GM21515 (cell line): ENCODE results near the gene NAA10.

ENCODE experiments used
- ATAC-seq: cut with Tn5 transposase; IDR thresholded peaks from one replicate; pipeline ENCODE4 v1.9.1; 2021; ENCODE audit not compliant: unreplicated experiment

Gene NAA10

DNA sequence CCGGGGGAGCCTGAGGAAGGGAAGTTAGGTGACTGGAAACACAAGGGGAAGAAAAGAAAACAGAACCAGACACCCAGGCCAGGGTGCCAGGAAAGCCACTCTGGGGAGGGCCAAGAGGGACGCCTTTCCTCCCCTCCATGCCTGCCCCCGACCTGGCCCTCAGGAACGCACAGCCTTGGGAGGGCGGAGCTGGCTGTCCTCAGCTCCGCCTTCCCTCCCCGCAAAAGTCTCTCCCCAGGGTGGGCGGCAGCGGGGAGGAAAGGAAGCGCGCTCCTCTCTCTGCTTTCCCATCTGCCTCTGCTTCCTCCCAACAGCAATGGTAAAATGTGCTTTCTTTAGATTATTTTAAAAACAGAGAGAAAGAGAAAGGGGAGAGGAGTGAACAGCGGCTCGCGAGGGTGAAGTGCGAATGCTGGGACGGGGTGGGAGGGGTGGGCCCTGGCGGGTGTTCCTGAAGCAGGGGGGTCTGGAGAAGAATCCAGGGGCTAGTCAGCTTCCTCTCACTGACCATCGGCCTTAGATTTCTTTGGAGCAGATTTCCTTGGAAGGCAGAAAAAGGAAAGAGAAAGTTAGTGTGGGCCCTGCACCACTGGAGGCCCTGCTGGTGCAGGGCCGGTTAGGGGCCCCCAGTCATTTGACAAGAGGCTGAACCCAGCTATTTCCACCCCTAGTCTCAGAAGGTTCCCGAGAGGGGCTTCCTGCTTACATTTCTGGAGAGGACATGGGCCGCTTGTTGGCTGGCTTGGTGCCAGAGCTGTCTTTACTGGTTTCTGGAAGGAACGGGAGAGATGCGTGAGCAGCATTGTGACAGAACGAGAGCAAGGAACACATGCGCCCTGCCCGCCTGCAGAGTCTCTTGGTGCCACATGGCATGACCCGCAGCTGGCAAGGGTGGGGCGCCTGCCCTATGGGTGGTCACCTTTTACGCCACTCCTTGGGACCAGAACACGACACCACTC is 14.3 kb upstream of the NAA10 start:
- no peak for ATAC-seq

DNA sequence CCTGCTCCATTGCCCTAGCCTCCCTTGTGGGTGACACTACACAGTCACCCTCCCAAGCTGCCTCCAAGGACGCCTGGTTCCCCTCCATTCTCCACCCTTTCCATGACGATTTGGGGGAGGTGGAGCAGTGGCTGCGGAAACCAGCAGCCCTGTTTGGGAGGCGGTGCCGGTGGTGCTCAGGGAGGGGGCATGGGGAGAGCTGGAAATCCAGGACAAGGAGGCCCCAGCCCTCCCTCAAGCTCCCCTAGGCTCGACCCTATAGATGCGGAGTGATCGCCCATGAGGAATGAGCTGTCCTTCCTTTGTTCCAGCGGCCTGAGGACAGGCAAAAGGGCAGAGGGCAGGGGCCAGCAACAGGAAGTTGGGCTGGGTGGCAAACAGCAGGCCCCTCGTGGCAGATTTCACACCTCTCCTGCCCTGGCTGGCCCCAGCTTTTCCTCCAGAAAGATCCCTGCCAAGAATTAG is 13.2 kb upstream of the NAA10 start:
- ATAC-seq = no peak

GRCh38 chrX:153947009-153947769 is 12.4 kb upstream of the NAA10 start:
- ATAC-seq = peak; percentile 81

GRCh38 chrX:153945956-153946943 is 11.4 kb upstream of the NAA10 start:
- no peak for ATAC-seq

DNA sequence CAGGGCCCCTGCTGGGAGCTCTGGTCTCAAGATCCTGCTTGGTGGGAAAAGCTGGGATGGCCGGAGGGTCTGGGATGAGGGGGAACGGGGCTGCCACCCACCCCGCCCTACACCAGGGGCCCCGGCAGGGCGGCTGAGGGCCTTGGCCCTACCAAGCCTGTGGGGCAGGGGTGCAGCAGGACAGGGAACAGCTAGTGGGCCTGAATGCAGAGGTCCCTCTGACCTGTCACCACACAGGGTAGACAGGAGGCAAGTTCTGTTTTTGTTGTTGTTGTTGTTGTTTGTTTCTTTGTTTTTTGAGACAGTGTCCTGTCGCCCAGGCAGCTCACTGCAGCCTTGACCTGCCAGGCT is 9.9 kb upstream of the NAA10 start:
- ATAC-seq = no peak

DNA sequence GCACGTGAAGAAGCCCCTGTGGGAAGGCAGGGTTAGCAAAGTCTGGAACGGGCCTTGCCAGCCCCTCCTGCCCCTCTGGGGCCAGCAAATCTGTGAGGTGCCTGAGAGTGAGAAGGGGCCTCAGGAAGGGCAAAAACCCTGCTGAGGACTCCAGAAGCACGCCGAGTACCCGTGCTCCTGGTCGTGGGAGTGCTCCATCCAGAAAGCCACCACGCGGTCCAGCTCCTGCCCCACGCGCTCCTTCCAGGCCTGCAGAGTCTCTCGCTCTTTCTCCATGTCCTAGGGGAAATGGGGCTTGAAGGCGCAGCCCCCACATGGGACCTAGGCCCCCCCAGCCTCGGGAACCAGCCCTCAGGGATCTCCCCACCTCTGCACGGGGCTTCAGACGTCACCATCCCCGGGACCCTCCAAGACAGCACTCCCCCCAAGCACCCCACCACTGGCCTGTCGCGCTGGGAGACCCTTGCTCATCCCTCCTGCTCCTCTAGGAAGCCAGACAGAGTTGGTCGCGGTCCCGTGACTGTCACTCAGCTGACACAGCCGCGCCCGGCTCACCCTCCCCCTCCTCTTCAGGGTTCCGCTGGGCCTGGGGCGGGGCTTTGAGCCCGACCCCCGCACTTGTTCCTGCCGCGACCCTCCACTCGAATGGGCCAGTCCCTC is 9.4 kb upstream of the NAA10 start, which contains the start of gene RENBP:
TSS of gene RENBP (minus strand) at position 504 of the 660 bp plus-strand sequence. CDS start at position 471, 33 bp downstream.
- ATAC-seq = no peak

DNA sequence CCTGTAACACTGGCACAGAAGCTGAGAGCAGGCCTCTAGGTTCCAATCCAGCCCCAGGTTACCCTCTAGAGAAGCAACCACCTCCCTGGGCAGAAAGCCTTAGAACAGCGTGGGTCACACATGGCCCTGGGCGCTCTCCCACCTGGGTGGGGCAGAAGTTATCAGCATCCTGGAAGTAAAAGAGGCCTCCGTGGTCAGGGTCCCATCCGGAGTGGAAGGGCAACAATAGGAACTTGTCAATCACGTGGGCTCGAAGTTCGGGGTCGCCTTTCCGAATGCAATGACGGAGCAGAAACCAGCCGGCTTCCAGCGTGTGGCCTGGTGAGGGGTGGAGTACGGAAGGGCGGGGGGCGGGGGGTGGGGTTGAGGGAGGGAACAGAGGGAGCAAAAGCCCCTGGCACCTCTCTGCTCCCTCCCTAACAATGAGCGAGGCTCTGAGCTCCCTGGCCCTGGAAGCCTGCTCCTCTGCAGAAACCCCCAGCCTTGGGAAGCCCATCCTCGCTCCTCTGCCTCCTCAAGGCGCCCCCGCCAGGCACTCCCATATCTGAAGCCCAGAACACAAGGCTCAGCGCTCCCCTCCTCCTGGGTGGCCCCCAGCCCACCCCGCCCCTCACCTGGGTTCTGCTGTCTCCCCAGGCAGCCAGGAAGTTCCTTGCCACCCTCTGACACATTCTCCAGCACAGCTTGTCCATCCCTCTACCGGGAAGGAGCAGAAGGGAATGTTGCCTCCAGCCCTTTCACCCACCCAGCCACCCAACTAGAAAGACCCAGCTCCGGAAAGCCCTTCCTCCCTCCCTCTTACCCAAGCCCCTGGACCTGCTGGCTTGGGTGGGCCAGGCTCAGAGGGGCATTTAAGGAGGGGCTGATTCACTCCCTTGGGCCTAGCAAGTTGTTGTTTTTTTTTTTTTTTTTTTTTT is 6.8 kb upstream of the NAA10 start:
- ATAC-seq = no peak

DNA sequence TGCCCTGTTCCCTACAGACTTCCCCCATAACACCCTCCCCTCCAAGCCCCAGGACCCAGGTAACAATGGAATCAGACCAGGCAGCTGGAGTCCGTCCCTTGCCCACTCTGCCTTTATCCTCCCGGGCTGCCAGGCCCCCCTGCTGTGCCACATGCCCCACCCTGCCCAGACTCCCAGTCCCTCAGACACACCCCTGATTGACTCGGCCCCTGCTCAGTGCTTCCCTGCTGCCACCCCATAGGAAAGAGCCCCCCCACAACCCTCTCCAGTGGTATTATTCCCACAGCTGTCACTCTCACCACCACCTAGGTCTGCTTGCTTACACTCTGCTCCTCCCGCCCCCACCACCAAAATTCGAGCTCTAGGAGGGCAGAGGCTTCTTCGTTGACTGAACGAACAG is 4.7 kb upstream of the NAA10 start:
- no peak for ATAC-seq

GRCh38 chrX:153938226-153938786 is 3.5 kb upstream of the NAA10 start:
- no peak for ATAC-seq

DNA sequence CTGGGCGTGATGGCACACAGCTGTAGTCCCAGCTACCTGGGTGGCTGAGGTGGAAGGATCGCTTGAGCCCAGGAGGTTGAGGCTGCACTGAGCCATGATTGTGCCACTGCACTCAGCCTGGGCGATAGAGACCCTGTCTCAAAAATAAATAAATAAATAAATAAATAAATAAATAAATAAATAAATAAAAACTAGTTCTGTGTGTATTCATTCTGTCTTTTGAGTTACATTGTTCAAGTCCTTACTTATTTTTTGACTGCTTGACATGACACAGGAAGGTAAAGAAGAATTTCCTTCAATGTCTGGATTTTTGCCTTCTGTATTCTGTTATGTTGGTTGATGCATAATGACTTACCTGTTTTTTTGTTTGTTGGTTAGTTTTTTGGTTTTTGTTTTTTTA is 2.2 kb upstream of the NAA10 start:
- no peak for ATAC-seq

- peak; percentile 1 for ATAC-seq
These were observed 552 bp upstream of the NAA10 start for GRCh38 chrX:153935326-153935851.

DNA sequence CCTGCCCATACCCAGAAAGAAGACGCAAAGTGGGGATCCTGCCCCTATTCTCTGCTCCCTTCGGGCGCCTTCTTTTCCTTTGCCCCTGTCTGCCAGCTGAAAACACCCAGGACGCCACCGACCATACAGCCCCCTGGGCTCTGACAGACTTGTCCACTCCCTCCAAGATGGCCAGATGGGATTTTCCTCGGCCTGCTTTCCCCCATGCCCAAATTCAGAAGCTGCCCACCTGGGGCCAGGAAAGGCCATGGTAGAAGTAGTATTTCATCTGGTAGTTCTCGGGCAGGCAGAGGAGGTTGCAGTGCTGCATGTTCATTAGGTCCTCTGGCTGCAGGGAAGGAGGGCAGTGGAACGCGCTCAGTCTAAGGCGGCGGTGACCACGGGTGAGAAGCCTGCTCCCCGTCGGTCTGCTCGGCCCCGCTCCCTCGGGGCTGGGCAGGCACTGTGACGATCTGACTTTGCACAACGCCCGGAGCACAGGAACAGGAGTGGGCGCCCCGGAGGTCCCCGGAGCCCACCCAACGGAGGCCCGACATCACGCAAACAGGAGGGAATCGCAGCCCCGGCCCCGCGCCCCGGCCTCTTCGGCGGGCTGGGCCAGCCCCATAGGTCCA is 582 bp downstream of the NAA10 start:
- peak; percentile 9 for ATAC-seq

DNA sequence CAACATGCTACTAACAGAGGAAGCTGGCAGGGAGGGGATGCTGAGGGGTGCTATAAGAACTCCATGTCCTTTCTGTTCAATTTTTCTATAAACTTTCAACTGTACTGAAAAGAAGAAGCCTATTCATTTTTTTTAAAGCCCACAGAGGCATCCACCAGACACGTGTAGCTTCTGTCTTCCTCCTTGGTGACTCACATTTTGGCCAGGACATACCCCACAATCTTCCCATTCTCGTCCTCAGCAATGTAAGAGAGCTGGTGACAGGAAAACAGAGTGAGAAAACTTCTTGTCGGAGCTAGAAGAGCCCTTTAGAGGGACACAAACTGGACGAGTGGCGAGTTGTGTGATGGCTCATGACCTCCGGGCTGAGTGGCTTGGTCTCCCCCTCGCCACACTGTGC is 1.1 kb downstream of the NAA10 start:
- no peak for ATAC-seq

DNA sequence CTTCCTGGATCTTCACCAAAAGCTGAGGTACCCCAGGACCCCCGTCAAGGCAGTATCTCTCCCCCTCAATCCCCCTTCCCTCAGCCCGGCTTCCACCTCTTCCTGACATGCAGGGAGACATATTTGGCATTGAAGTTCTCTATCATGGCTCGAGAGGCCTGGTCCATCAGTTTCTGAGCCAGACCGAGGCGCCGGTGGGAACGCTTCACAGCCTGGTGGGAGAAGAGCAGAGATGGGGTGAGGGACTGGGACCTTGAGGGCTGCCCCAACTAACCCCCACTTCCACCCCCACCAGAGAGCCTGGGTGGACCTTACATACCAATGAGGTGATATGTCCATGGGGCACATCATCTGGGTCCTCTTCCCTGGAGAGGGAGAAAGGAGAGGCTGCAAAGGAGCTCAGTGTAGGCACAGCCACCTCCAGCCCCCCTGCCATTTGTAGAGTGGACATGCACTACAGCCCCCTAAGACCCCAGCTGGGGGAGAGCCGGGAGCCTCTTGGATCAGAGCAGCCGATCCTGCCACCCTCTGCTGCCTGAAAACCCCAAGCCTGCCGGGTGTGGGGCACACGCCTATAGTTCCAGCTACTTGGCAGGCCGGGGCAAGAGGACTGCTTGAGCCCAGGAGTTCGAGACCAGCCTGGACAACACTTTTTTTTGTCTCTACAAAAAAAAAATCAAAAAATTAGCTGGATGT is 2.5 kb downstream of the NAA10 start:
- ATAC-seq = no peak

- no peak for ATAC-seq
These were observed 3.1 kb downstream of the NAA10 start for GRCh38 chrX:153931748-153932147.

DNA sequence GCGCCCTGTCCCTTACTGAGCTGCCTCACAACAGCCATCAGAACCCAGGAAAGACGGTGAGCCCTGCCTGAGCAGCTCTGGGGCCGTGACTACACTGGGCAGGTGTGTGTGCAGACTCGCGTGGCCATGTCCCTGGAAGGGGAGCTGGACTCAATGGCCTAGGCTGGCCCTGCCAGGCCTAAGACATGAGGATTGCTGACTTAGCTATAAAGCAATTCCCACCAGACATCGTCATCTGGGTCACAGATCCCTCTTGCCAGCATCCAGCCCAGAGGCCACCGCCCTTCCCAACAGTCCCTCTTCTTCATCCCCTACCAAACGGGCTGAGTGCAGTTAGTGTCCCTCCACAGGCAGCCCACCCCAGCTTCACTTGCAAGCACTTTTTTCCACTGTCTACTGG is 3.7 kb downstream of the NAA10 start:
- ATAC-seq = no peak
